Upper lobe of left lung (tissue), 6 donors: ENCODE results near the gene BCAS4. TPM values are rescaled to one million over a fixed set of nuclear protein-coding genes. Genes with fewer than 3 reads are reported as not detected.

Experiments
- ATAC-seq, 2 donors: fragments of 200-7000 bp; cut with Tn5 transposase; one replicate each; pipeline ENCODE4 v1.9.1; 2022; ENCODE audit warnings: mild to moderate bottlenecking in 2 of 2, moderate library complexity in 2 of 2; ENCODE audit not compliant: low FRiP score in 2 of 2
- DNase-seq, 2 donors: peaks; one replicate each; pipeline ENCODE4 v3.0.0-alpha.2; 2019 to 2020
- H3K27ac ChIP-seq, 4 donors: fragments of 200-600 bp; sonication (generic); one replicate each; pipeline ENCODE4 v1.5.1; 2016 to 2019
- H3K27me3 ChIP-seq, 4 donors: fragments of 200-600 bp; sonication (generic); one replicate each; pipeline ENCODE4 v1.5.1; 2017 to 2019
- H3K36me3 ChIP-seq, 4 donors: fragments of 200-600 bp; sonication (generic); one replicate each; pipeline ENCODE4 v1.5.1; 2016 to 2019
- H3K4me1 ChIP-seq, 4 donors: fragments of 200-600 bp; sonication (generic); one replicate each; pipeline ENCODE4 v1.5.1; 2018 to 2019
- H3K4me3 ChIP-seq, 4 donors: fragments of 200-600 bp; sonication (generic); one replicate each; pipeline ENCODE4 v1.5.1; 2017 to 2019; ENCODE audit warnings: mild to moderate bottlenecking in 2 of 4, moderate library complexity in 1 of 4
- H3K9me3 ChIP-seq, 4 donors: fragments of 200-600 bp; sonication (generic); one replicate each; pipeline ENCODE4 v1.5.1; 2018 to 2019
- EP300 ChIP-seq, 4 donors: sonication (generic); formaldehyde crosslinking; IDR thresholded peaks; one replicate each; pipeline ENCODE4 v1.5.1; 2017; ENCODE audit warnings: antibody characterized with exemption in 4 of 4, control low read depth in 2 of 4
- POLR2A ChIP-seq, 4 donors: fragments of 450-650 bp; IDR thresholded peaks; one replicate each; pipeline ENCODE4 v1.5.1; 2016 to 2017; ENCODE audit warnings: antibody characterized with exemption in 4 of 4, mild to moderate bottlenecking in 2 of 4
- POLR2AphosphoS5 ChIP-seq, 2 donors: sonication (generic); formaldehyde crosslinking; IDR thresholded peaks; one replicate each; pipeline ENCODE4 v1.5.1; 2017; ENCODE audit warnings: antibody characterized with exemption in 2 of 2
- WGBS, 2 donors: methylation state at CpG; one replicate each; pipeline ENCODE4 v1.1.5; 2017 to 2018; 5-methylcytosine and 5-hydroxymethylcytosine counted together
- total RNA-seq, 6 donors: library from RNA; depleted of rRNA in 4 of 6; stranded (reverse); fragments of >200 nt in 4 of 6; gene quantifications; one replicate each; pipeline versions ENCODE4 v1.1.0 to v1.2.1, GENCODE V29; 2016 to 2021
- TF ChIP-seq, protein P1 (sequence below), 6 experiments: fragments of 450-650 bp in 4 of 6; fragments of 200-600 bp in 2 of 6; sonication (generic) in 2 of 6; IDR thresholded peaks; one replicate each; pipeline ENCODE4 v1.5.1; 2016 to 2019; ENCODE audit warnings: antibody characterized with exemption in 6 of 6
- donor health status: DM: no; HTN: no; CAD: no; lungs with moderate emphysema.
- donor health status: DM: no; HTN: yes; CAD: no; lungs with severe emphysema.

Gene BCAS4
- total RNA-seq, 6 donors from 2014 or later = 2.3 to 12.3 (median 5.2) TPM

DNA sequence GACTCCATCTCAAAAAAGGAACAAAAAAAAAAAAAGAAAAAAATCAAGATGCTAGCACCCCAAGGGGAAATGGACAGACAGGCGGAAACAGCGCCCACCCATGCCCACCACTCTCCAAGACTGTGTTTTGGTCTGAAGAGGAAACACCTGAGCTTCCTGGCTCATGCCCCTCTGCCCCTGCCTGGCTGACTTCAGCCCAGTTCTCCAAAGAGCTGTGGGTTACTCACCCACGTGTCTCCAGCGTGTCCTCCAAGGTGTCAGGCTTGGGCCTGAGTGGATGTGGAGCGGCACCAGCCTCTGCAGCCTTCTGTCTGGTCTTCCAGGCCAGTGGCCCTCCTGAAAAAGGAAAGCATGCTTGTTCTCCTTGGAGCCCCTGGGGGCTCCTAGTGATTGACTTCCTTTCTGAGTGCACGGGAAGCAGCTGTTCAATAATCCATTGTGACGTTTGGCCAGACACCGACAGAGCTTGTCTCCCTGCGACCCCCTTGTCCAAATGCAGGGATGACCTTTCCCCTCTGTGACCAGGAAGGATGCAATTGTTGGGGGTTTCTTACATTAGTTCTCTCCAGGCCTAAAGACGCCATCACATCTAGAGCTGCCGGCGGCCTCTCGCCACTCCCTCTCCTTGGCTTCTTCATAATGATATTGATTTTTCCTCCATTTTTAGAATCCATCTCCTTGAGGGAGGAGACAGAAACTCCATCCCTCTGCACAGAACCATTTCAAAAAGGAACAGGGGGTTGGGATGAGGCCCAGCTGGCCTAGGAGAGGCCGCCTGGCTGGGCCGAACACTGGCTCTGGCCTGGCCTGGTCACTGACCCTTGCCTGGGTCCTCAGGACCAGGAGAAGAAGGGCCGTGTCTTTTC, 77.9 kb downstream of the BCAS4 start:
- TF ChIP-seq POLR2AphosphoS5 (IDR thresholded peaks at IDR 0.05) = no peak
- TF ChIP-seq EP300 (IDR thresholded peaks at IDR 0.05) = no peak
- TF ChIP-seq, protein P1, sequence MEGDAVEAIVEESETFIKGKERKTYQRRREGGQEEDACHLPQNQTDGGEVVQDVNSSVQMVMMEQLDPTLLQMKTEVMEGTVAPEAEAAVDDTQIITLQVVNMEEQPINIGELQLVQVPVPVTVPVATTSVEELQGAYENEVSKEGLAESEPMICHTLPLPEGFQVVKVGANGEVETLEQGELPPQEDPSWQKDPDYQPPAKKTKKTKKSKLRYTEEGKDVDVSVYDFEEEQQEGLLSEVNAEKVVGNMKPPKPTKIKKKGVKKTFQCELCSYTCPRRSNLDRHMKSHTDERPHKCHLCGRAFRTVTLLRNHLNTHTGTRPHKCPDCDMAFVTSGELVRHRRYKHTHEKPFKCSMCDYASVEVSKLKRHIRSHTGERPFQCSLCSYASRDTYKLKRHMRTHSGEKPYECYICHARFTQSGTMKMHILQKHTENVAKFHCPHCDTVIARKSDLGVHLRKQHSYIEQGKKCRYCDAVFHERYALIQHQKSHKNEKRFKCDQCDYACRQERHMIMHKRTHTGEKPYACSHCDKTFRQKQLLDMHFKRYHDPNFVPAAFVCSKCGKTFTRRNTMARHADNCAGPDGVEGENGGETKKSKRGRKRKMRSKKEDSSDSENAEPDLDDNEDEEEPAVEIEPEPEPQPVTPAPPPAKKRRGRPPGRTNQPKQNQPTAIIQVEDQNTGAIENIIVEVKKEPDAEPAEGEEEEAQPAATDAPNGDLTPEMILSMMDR (IDR thresholded peaks at IDR 0.05) = no peak
- TF ChIP-seq POLR2A (IDR thresholded peaks at IDR 0.05) = no peak
- no peak overlapping the region for H3K4me3 ChIP-seq
- 74 to 76% methylated on average over 14 to 16 of the region's 16 CpGs for WGBS, 2 donors
- H3K27me3 ChIP-seq = no peaks in the 10 kb centered on the region
- H3K36me3 ChIP-seq = no peaks in the 10 kb centered on the region
- H3K4me1 ChIP-seq = no peaks in the 10 kb centered on the region
- no peak for ATAC-seq
- H3K27ac ChIP-seq = no peak overlapping the region
- H3K9me3 ChIP-seq = no peaks in the 10 kb centered on the region
- DNase-seq = no peak

DNA sequence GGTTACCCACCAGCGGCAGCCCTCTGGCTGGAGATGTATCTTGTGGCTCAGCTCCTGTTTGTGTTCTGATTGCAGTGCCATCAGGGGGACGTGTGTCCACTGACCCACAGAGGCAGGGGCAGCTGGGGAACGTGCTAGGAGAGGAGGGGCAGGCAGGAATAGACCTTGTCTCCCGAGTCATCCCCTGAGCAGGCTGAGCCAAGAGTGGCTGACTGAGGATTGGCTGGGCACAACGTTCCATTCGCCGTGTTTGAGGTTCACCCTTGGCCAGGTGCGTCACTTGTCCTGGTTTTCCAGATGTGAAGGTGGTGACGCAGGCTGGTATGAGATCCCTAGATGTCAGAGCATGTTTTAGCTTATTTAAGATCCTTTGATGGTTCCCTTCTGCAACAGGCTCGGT, 78.7 kb downstream of the BCAS4 start:
- H3K4me3 ChIP-seq = no peak overlapping the region
- TF ChIP-seq EP300 (IDR thresholded peaks at IDR 0.05) (no peak), POLR2AphosphoS5 (IDR thresholded peaks at IDR 0.05) (no peak), POLR2A (IDR thresholded peaks at IDR 0.05) (no peak)
- TF ChIP-seq, protein P1 (IDR thresholded peaks at IDR 0.05) = no peak
- no peaks in the 10 kb centered on the region for H3K27me3 ChIP-seq
- no peak for DNase-seq
- H3K36me3 ChIP-seq = no peaks in the 10 kb centered on the region
- no peaks in the 10 kb centered on the region for H3K4me1 ChIP-seq
- H3K9me3 ChIP-seq = no peaks in the 10 kb centered on the region
- 83 to 100% methylated on average over 5 to 10 of the region's 10 CpGs for WGBS, 2 donors
- no peak overlapping the region for H3K27ac ChIP-seq
- no peak for ATAC-seq

DNA sequence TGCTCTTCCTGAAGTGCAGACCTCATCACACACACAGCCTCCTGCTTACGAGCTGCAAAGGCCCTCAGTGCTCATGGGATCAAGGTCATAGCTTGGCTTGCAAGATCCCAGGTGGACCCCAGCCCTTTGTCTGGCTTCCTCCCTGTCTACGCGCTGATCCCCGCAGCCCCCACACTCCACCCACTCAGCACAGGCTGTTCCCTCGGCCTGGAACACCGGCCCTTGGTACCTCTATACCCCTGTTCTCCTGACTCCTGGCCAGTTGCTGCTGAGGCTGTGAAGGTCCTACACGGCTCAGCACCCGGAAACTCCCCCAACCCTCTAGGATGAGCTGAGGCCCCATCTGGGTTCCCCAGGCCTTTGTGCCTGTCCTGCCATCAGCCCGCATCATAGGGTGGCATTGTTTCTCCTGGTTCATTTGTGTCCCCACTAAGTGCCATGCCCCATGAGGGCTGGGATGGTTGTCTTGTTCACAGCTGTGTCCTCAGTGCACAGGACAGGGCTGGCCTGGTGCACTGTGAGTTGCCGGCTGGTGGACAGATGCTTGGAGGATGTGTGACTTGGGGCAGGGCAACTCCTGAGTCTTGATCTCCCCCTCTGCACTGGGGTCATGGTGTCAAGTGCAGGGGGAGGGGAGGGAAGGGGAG, 79.4 kb downstream of the BCAS4 start:
- DNase-seq (no peak), ATAC-seq (peak in 1 of 2 donors; percentile 17)
- TF ChIP-seq POLR2AphosphoS5 (IDR thresholded peaks at IDR 0.05) (no peak), POLR2A (IDR thresholded peaks at IDR 0.05) (no peak), EP300 (IDR thresholded peaks at IDR 0.05) (no peak)
- TF ChIP-seq, protein P1 (IDR thresholded peaks at IDR 0.05) = no peak
- Histone ChIP-seq H3K36me3 (no peaks in the 10 kb centered on the region), H3K27ac (no peak overlapping the region), H3K4me3 (no peak overlapping the region), H3K4me1 (no peaks in the 10 kb centered on the region), H3K9me3 (no peaks in the 10 kb centered on the region), H3K27me3 (no peaks in the 10 kb centered on the region)
- WGBS, 2 donors = 96 to 100% methylated on average over 9 to 10 of the region's 10 CpGs

DNA sequence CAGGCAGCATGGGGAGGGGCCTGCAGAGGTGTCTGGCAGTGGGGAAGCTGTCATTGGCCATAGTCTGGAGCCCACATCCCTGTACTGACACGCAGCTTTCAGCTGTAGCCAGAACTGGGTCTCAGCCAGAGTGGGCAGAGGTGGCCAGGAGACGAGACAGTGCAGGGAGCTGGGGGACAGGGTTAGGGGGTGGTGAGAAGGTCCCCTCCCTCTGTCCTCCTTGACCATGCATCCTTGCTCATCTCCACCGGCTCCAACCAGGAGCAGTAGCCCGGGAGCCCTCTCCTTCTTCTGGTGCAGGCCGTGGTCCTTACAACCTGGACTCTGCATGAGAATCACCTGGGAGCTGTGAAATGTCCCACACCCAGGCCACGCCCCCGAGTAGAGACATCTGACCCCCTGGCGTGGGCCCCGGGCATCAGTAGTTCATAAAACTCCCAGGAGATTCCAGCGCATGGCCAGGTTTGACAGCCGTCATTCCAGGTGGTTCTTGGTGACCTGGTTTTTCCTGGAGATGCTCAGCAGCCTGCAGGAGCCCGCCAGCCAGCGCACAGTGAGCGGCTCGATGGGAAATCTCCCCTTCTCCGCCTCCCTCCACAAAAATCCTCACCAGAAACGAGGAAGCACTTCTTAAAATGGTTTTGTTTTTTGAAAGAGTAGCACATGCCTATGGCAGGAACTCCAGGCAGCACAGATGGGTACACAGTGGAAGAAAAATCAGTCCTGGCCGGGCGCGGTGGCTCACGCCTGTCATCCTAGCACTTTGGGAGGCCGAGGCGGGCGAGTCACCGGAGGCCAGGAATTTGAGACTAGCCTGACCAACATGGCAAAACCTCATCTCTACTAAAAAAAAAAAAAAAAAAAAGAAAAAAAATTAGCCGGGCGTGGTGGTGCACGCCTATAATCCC, 80.2 kb downstream of the BCAS4 start:
- no peaks in the 10 kb centered on the region for H3K27me3 ChIP-seq
- no peak for ATAC-seq

More for the DNA sequence above, 80.2 kb downstream of the BCAS4 start:
- TF ChIP-seq, protein P1 (IDR thresholded peaks at IDR 0.05) = no peak
- TF ChIP-seq EP300 (IDR thresholded peaks at IDR 0.05) = no peak
- no peak for TF ChIP-seq POLR2A (IDR thresholded peaks at IDR 0.05)
- TF ChIP-seq POLR2AphosphoS5 (IDR thresholded peaks at IDR 0.05) = no peak
- Histone ChIP-seq H3K36me3 (no peaks in the 10 kb centered on the region), H3K27ac (no peak overlapping the region), H3K9me3 (no peaks in the 10 kb centered on the region), H3K4me1 (no peaks in the 10 kb centered on the region), H3K4me3 (no peak overlapping the region)
- DNase-seq = peak in 1 of 2 donors; percentile 65
- WGBS, 2 donors = 90% methylated on average over 17 to 28 of the region's 28 CpGs
